ENCODE results near the gene RIC8A.
A peak's percentile ranks its signal among the peaks of the same experiment; 100 is the strongest.

RIC8A gene

DNA sequence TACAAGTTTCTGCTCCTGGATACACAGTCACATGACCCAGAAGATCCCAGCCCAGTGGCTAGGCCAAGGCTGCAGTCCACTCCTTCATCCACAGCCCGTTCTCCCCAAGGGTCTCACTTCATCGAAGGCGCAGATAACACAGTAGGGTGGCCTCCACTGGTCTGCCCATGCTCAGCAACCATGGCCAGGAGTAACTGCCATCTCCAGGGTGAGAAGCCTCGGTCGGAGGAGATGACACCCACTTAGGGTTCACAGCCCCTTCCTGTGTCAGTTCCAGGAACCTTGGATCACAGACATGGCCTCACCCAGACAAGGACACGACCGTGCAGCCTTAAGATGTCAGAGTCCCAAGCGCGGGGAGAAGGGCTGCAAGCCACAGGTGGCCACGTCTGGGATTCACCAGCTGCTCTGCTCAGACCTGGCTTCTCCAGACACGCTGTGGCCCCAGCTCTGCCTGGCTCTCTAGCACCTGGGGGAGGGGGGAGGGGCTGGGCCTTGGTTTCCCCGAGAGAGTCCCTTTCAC lies 2.9 kb upstream of the RIC8A start:
- no peak for DNase-seq

DNA sequence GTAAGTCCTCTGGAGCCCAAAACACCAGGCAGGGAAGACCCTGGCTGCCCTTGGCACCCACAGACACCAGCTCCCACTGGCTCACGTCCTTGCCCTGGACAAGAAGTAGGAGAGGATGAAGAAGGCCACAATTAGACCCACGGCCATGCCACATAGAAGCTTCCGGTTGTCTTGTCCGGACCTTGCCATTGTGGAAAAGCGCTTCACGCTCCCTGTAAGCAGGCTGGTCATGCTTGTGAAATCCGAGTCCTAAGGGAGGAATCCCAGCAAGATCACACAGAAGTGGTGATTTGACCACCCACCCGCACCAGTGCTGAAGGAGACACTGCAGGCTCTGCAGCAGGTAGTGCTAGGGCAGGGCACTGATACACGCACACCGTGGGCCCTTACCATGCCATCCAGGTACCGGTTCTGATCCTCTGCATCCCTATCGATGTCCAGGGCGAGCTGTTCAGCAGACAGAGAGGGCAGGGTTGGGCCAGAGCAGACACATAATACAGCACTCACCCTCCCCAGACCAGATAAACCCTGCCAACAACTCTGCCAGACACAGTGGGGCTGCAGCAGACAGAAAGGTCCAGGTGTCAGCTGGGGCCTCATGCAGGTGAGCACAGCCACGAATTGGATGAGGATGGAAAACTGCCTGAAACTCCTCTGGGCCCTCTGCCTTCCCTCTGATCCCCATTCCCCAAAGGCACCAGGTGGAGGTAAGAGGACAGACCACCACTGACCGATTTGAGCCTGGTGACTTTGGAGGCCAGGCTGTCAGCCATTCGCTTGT lies 2.1 kb upstream of the RIC8A start:
- no peak for DNase-seq

DNA sequence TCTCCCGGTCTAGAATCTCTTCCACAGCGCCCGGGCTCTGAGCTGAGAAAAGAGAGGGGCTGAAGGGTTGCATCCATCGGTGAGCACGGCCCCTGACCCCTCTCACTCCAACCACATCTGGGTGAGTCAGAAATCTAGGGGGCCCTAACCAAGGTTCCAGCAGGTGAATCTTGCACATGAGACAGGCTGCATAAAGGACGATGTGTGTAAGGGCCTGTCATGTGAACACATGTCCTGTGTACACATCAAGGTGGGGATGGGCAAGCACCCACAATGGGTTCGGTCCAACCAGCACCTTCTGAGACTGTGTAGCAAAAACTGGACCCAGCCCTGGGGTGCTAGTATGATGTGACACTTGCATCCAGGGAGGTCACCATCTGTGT lies 1.5 kb upstream of the RIC8A start:
- no peak for DNase-seq

DNA sequence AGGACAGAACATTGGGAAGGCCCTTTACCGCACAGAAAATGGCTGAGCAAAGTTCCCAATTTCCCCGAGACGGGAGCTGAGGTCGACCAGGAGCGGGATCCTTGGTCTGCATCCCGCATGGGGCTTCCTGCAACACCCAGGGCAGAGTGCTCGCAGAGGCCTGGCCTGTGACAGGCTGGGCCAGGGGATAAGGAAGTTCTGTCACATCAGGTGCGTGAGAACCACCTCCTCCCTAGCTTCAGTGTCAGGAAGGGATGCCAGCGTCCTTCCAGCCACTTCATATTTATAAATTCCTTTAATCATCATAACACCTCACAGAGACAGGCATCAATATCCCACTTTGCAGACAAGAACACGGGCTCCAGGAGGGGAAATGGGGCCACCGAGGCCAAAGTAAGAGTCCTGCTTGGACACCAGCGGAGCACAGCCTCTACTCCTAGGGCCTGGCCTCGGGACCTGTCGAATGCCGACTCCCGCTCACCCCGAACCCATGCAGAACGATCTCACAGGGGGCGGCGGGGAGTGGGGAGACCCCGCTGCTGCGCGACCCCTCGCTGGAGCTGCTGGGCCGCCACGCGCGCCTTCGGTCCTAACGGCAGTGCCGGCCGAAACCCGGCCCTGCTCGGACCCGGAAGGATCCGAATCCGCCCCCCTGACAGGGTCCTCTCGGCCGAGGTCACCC lies 841 bp upstream of the RIC8A start:
- peak; percentile 59 for DNase-seq

DNA sequence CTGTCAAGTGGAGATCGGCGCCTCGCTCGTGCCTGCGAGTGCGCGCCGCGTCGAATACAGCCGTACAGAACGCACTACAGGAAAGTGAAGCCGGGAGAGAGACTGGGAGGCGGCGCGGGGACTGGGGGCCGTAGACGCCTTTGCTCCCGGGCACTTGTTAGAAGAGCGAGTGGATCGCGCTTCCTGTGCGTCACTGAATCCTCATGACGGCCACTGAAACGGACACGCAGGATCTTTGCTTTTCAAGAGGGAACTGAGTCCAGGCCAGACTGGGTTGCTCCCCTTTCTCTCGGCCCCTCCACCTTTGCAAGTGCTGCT lies 314 bp downstream of the RIC8A start:
- no peak for DNase-seq

DNA sequence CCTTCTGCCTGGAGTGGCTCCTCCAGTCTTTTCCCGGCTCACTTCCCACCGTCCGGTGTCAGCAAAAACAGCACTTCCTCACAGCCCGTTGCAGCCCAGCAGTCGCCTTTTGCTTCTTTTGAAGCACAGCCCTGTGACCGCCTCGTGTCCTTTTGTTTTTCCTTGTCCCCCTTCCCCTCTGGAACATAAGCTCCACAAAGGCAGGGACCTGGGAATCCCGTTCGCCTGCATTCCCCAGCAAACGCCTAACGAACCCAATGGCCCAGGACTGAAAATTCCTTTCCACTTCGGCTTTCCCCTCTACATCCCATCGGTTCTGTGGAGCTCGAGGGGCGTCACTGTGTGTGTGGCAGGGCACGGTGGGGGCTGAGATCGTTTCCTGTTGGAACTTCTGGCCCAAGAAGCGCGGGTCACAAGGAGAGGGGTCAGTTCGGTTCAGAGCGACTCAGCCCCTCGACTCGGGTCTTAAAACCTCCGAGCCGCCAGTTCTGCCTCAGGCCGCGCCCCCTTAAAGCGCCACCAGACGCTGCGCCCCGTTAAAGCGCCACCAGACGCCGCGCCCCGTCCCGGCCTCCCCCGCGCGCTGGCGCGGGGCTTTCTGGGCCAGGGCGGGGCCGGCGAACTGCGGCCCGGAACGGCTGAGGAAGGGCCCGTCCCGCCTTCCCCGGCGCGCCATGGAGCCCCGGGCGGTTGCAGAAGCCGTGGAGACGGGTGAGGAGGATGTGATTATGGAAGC lies 841 bp downstream of the RIC8A start:
- peak; percentile 94 for DNase-seq

DNA sequence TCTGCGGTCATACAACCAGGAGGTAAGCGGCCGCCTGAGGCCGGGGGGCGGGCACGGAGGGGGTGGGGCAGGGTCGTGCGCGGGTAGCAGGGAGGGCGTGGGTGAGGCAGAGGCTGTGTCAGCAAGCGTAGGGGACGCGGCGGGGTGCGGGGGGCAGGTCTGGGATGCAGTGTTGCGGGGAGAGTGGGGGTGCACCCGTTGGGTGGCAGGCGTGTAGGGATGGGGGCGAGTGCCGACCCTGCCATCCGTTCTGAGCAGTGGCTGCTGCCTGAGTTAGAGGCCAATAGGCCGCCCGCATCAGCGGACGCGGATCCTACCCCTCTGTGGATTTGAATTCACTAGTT lies 1.4 kb downstream of the RIC8A start:
- DNase-seq, result no peak

DNA sequence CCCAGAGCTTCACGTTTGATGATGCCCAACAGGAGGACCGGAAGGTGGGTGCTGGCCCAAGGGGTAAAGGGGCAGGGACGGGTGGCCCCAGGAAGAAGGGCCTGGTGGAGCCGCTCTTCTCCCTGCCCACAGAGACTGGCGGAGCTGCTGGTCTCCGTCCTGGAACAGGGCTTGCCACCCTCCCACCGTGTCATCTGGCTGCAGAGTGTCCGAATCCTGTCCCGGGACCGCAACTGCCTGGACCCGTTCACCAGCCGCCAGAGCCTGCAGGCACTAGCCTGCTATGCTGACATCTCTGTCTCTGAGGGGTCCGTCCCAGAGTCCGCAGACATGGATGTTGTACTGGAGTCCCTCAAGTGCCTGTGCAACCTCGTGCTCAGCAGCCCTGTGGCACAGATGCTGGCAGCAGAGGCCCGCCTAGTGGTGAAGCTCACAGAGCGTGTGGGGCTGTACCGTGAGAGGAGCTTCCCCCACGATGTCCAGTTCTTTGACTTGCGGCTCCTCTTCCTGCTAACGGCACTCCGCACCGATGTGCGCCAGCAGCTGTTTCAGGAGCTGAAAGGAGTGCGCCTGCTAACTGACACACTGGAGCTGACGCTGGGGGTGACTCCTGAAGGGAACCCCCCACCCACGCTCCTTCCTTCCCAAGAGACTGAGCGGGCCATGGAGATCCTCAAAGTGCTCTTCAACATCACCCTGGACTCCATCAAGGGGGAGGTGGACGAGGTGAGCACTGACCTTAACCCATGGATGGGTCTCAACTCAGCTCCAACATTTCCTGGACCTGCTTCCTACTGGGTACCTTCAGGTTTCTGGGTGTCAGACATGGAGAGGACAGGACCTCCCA lies 2.0 kb downstream of the RIC8A start:
- peak; percentile 47 for DNase-seq

DNA sequence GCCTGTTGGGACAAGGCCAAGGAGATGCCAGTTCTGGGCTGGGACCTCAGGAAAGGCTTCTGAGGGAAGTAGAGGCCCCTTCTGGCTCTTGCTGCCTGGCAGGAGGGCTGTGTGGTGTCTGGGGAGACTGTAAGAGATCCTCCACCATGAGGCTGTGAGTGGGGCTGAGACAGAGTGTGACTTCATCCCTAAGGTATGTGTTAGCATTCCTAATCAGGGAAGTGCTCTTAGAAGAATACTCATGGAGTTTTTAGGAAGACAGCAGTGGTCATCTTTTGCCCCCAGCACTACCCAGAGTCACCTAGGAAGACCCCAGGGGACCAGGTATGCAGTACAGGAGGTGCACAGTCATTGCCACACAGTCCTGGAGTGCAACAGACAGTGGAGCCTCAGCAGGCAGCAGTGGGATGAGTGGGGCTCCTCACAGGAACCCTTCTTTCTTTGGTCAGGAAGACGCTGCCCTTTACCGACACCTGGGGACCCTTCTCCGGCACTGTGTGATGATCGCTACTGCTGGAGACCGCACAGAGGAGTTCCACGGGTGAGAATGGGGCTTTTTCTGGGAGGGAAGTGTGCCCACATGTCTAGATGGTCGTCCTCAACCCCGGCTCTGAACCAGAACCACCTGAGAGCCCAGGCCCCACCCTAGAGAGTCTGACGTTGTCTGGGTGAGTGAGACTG lies 2.8 kb downstream of the RIC8A start:
- DNase-seq, result no peak

DNA sequence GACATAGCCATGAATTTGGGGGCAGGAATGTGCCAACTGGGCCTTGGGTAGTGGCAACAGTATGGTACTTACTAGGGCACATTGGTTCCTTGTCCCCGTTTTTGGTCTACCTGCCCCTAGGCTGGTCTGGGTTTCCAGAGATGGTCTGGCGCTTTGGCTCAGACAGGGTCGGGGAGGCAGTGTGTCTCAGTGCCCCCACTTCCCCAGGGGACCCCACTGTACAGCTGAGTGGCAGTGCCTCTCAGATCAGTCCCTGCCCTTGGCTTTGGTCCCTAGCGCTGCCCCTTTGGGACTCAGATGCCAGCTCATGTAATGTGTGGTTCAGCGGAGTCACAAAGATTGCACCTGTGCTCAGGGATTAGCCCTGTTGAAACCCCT lies 3.3 kb downstream of the RIC8A start:
- DNase-seq, result no peak

DNA sequence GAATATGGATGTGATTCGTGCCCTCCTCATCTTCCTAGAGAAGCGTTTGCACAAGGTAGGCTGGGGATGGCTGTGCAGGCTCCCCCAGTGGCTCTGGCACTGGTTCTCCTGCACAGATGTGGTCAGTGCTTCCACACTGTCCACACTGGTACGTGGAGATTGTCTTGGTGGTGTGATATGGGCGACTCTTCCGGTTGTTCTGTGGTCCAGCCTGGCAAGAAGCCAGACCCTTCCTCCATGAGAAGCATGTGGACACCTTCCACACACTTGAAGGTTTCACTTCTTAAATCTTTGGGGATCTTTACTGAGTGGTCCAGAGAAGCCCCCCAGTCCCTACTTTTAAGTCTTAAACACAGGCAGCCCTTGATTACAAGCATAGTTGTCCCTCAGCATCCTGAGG lies 3.8 kb downstream of the RIC8A start:
- no peak for DNase-seq

DNA sequence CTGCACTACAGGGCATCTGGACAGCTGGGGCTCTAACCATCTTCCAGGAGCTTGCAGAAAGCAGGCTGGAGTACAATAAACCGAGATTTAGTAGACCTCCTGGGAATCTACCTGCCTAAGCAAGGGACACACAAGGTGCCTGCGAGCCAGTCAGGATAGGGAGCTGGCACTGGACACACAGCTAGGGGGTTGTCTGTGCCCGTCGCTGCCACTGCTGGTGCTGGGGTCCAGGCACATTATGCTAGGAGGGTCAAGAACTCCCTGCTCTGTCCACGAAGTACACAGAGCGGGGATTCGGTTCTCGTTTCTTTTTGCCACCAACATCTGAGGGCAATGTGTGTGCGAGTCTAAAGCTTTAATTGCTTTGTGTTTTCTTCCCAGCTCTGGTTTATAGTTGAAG lies 4.2 kb downstream of the RIC8A start:
- no peak for DNase-seq

DNA sequence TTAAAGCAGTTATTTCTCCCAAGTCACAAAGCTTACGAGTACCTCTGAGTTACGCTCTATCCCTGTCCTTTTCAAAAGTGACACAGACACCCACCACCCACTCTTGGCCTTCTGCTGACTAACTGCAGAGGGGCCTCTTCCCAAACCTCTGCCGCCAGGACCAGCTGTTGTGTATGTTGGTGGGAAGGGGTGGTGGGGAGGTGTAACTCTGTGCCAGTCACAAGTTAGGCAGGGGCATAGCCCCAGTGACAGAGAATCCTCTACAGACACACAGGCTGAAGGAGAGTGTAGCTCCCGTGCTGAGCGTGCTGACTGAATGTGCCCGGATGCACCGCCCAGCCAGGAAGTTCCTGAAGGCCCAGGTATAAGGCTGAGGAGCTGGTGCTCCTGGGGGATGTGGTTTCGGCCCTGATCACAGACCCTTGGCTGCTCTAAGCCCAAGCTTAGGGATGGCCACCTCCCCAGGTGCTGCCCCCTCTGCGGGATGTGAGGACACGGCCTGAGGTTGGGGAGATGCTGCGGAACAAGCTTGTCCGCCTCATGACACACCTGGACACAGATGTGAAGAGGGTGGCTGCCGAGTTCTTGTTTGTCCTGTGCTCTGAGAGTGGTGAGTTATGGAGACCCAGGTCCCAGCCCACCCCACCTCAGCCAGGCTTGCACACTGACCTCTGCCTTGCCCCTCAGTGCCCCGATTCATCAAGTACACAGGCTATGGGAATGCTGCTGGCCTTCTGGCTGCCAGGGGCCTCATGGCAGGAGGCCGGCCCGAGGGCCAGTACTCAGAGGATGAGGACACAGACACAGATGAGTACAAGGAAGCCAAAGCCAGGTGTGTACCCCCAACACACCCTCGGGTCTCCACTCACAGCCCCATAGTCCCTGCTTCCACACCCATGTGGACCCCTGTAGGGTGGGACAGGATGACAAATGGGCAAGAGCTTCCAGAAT lies 4.9 kb downstream of the RIC8A start:
- DNase-seq, result no peak

DNA sequence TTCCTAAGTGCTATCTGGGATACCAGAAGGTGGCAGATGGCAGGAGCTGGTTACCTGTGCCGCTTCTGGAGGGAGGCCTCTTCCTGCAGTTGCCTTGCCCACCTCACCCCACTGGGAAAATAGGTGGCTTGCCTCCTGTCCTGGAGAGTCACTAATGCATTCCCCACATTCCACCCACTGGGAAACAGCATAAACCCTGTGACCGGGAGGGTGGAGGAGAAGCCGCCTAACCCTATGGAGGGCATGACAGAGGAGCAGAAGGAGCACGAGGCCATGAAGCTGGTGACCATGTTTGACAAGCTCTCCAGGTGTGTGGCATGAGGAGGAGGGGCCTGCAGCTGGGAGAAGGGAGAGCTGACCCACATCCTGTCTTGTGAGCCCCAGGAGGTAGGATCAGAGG lies 5.6 kb downstream of the RIC8A start:
- DNase-seq, result no peak

DNA sequence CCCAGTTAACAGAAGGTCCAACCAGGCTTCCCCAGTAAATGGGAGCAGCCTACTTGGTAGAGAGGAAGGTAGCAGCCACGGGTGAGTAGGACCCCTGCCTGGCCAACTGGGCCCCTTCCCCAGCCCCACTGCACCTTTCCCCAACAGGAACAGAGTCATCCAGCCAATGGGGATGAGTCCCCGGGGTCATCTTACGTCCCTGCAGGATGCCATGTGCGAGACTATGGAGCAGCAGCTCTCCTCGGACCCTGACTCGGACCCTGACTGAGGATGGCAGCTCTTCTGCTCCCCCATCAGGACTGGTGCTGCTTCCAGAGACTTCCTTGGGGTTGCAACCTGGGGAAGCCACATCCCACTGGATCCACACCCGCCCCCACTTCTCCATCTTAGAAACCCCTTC lies 6.6 kb downstream of the RIC8A start:
- no peak for DNase-seq

DNA sequence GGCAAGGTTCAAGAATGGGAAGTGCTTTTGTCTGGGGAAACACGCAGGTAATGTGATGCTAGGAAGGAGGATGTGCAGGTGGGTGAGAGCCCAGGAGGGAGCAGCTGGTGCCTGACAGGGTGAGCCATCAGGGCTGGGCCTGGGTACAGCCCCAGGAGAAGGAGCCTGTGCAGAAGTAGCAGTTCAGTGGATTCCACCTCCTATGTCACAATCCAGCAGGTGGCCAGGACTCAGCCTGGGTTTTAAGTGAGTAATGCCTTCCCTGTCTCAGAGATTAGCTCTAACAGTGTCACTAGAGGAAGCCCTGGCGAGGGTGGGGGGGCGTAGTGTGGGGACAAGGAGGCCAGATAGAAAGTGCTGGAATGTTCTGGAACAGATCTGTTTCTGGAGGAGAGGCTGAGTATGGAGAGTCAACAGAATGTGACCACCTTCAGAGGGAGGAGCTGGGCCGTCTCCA lies 8.1 kb downstream of the RIC8A start:
- no peak for DNase-seq

DNA sequence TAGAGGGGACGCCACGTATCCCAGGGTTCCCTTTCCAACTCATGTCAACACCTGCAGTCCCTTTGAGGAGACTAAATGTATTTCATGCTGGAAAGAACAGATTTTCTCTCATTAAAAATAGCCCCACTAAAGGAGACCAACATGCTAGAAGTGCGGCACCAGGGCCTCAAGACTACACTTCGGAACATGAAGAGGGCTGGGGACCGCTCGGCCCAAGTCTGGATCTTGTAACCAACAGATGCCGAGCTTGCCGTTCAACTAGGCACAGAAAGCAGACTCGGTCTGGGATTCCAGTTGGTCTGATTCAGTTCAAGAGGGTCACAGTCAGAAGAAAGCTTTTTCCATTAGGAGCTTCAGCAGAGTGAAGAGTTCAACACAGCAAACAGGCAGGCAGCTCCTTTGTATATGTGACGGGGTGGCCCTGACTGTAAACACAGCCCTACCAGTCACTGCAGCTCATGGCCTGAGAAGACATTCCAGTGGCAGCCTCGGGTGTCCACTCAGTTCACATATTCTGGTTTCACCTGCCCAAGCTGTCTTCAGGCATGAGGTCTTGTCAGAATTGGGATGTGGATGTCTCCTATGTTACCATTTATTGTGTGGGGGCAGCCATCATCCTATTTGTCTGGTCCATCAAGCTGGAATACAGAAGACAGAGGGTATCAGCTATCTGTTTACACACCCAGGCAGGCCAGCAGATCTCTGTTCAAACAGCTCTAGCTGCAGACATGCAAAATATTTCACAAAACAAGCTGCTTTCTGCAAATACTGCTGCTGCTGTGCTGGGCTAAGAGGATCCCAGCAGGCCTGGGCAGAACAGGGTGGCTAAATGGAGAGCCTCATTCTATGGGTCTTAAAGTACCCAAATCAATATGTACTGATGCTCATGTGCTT lies 8.8 kb downstream of the RIC8A start:
- DNase-seq, result no peak

DNA sequence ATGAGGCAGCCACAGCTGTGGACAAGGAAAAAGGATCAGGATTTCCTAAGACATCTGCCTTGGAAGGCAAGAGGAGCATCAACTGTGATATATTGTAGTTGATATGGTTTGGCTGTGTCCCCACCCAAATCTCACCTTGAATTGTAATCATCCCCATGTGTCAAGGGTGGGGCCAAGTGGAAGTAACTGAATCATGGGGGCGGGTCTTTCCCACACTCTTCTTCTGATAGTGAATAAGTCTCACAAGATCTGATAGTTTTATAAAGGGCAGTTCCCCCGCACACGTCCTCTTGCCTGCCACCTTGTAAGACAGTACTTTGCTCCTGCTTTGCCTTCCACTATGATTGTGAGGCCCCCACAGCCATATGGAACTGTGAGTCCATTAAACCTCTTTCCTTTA lies 10.2 kb downstream of the RIC8A start:
- no peak for DNase-seq

DNA sequence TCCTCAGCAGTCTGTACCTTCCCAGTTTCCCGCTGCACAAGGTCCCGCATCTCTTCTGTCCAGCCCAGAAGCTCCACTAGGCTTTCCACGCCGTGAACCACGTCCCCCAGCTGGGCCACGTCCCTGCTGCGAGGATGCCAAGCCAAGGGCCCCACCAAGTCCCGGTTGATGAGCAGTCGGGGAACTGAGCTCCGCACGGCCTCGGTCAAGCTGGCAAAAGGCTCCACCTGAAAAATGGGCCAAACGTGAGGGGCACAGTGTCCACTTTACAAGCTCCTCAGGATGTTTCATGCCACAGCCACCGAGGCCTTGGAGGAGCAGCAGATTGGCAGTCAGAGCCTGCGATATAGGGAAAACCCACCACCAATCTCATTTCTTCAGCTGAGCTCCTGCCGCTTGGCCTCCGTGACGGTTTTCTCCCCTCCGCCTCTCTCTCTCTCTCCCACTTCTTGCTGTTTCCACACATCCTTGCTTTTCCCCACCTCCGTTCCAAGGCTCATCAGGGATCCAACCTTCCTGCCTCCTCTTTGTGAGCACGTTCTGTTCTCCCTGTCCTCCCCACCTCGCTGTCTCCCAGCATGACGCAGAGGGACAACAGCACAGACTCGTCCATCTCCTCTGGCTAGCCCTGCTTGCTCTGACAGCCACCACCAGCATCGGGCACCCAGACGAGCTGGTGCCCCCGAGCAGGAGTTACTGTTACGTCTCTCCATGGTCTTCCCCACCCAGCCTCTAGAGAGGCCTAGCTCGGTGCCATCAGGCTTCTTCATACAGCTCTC lies 11.5 kb downstream of the RIC8A start:
- DNase-seq, result no peak
